ENCODE results near the gene EML5. TPM values are rescaled to one million over a fixed set of nuclear protein-coding genes. Genes with fewer than 3 reads are reported as not detected.

The EML5 gene
- total and polyA plus RNA-seq, 2 donors (not counting 3 experiments of a cell fraction or from before 2014, with no cell fraction given) = not detected

- H3K27me3 ChIP-seq (ENCODE audit: control insufficient read depth in 2 of 2, insufficient read depth in 2 of 2, low read length in 2 of 2) = no peaks in the 10 kb centered on the region
- FAIRE-seq = no peak
- CTCF ChIA-PET = interaction anchor here (1.0 to 1.5 kb wide), 2 partner anchors 10 to 61 kb away, joined by 3 to 7 read pairs; no protein-coding TSS in a partner anchor
Observed at GRCh38 chr14:88562532-88562830, 230.3 kb downstream of the EML5 start.

More at GRCh38 chr14:88562532-88562830, 230.3 kb downstream of the EML5 start:
- Histone ChIP-seq H3K4me3 (replicated peaks in 1 of 3; ENCODE audit: insufficient read depth in 1 of 3, low read depth in 1 of 3, low read length in 3 of 3) (peak overlapping the region; percentile 77 to 96 (median 86)), H3K4me2 (ENCODE audit: insufficient read depth, low read length) (peak overlapping the region; percentile 84), H3K79me2 (ENCODE audit: control insufficient read depth, insufficient read depth, low read length) (peaks cover 21% of the 10 kb centered on the region), H3K27ac (ENCODE audit: insufficient read depth, low read depth, low read length) (peak overlapping the region; percentile 19), H3K9ac (replicated peaks; ENCODE audit: extremely low read depth, insufficient read depth, low read length) (peak overlapping the region; percentile 87), H2AFZ (ENCODE audit: low read depth, low read length) (peak overlapping the region; percentile 78), H3K9me3 (replicated peaks; ENCODE audit: control insufficient read depth, insufficient read depth, low read length) (no peaks in the 10 kb centered on the region), H3K36me3 (ENCODE audit: control insufficient read depth in 2 of 2, extremely low read depth in 1 of 2, insufficient read depth in 2 of 2, low read length in 2 of 2) (peaks cover 0 to 2% of the 10 kb centered on the region in 2 experiments), H4K20me1 (replicated peaks; ENCODE audit: control insufficient read depth, extremely low read depth, insufficient read depth, low read length) (peaks cover 3% of the 10 kb centered on the region), H3K4me1 (ENCODE audit: control insufficient read depth, extremely low read depth, insufficient read depth, low read length) (peaks cover 14% of the 10 kb centered on the region), H3K9me1 (replicated peaks; ENCODE audit: control insufficient read depth, extremely low read depth, insufficient read depth, low read length) (no peaks in the 10 kb centered on the region)
- TF ChIP-seq GATA2 (IDR thresholded peaks at IDR 0.05; ENCODE audit: insufficient read depth, insufficient read length, low read depth, low read length) (peak; percentile 38), MAX (IDR thresholded peaks at IDR 0.05; ENCODE audit: insufficient read depth, insufficient read length) (no peak)
- BruUV-seq (replicated peaks) = no TSS peak
- intact Hi-C loops (cut with micrococcal nuclease) = loop anchor here (5.0 kb wide), 4 partner anchors 50 to 615 kb away; partner anchors contain the start of gene GALC
- DNase-seq (ENCODE audit: low read depth, low spot score) = no peak
- POLR2A ChIA-PET = no interaction called here
- dilution Hi-C loops (cut with MboI; ENCODE audit: extremely low pct_ligation_motif_present, low sequenced_read_pairs) = no loop called here

Small RNA genes within 50 kb of the gene (small RNA-seq; reads per million reads assigned to genes)
- gene RF00019 (ENCODE audit: insufficient read depth, insufficient read length, low read depth, low replicate concordance) (not detected), gene RNU4-92P (ENCODE audit: insufficient read depth, insufficient read length, low read depth, low replicate concordance) (not detected)

Other genes starting within 250 kb of the EML5 start
- gene PTPN21, start 237.9 kb downstream of the EML5 start, total RNA-seq = 16.1 and 22.9 TPM in 2 replicates
- gene PTPN21, start 237.9 kb downstream of the EML5 start, polyA plus RNA-seq = 9.2 and 10.2 TPM in 2 replicates
- 59.6 and 61.8 TPM in 2 replicates for gene ZC3H14, start 229.9 kb downstream of the EML5 start, total RNA-seq
- gene ZC3H14, start 229.9 kb downstream of the EML5 start, polyA plus RNA-seq = 61.2 and 62.3 TPM in 2 replicates
- gene TTC8, start 31.7 kb upstream of the EML5 start, total RNA-seq = 11.9 and 15.5 TPM in 2 replicates
- gene TTC8, start 31.7 kb upstream of the EML5 start, polyA plus RNA-seq = 16.3 and 17.9 TPM in 2 replicates

Measured in endothelial cell of umbilical vein (primary cell).